ENCODE data around the gene KCNN4. TPM values are rescaled to one million over a fixed set of nuclear protein-coding genes. Genes with fewer than 3 reads are reported as not detected.

Gene KCNN4
- total and polyA plus RNA-seq, 2 of the 13 experiments (the other 11 are each of a cell fraction or from before 2014, with no cell fraction given): 0.13 to 0.25 TPM

DNA sequence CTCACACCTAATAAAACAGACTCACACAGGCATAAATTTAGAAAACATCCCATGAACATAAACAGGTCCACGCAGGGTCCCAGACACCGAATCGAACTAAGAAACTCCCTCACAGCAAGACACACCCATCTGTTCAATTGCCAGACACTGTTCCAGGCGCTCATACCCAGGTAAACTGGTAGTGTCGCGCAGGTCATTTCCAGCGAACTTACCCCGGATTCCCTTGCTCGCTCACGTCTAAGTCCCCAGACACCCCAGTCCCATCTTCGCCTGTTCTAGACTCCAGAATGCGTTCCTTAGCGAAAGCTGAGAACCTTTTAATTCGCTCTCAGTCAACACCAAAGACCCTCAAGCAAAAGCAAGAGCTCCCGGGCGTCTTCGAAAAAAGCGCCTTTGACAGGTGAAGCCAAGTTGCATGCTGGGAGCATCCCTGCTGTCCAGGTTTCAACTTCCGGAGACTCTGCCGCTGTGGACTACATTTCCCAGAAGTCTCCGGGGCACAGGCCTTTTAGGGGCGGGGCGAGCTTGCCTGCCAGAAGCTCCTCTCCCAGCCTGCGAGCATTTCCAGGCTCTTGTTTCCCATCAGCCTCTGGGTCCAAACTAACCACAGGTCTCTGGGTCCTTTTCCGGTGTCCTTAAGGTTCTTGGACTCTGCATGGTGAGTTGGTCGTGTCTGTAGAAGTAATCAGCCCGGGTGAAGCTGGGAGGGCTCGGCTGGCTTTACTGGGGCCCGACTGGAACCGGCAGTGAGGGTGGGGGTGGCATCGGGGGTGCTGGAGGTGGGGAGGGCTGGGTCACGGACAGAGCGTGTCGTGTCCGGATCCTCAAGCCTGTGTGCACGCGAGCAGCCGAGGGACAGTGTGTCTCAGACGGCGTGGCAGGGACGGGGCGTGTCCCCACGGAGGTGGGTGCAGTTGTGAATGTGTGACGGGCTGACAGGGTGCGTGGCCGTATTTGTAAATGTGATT, 46.3 kb upstream of the KCNN4 start, which contains the start of gene ZNF283 (continued):
- TF ChIP-seq ZNF607 (CRISPR knock-in tag; IDR thresholded peaks at IDR 0.05; ENCODE audit: borderline replicate concordance) (0 out of 2 replicates have a peak, but pooled peaks have one; percentile 46), NFKBIZ (CRISPR knock-in tag; IDR thresholded peaks at IDR 0.05) (no peak), ZNF121 (CRISPR knock-in tag; IDR thresholded peaks at IDR 0.05) (no peak), MED8 (CRISPR knock-in tag; IDR thresholded peaks at IDR 0.05; ENCODE audit: insufficient replicate concordance) (no peak), ZNF484 (CRISPR knock-in tag; IDR thresholded peaks at IDR 0.05; ENCODE audit: borderline replicate concordance, low read depth) (no peak), RCOR2 (CRISPR knock-in tag; IDR thresholded peaks at IDR 0.05) (no peak), ZSCAN25 (CRISPR knock-in tag; IDR thresholded peaks at IDR 0.05) (no peak), TBL1XR1 (IDR thresholded peaks at IDR 0.05; ENCODE audit: borderline replicate concordance, low read length, partially characterized antibody) (no peak), MBNL3 (CRISPR knock-in tag; conservative IDR thresholded peaks at IDR 0.05) (no peak), ZNF782 (CRISPR knock-in tag; IDR thresholded peaks at IDR 0.05; ENCODE audit: borderline replicate concordance) (no peak), KLF6 (CRISPR knock-in tag; IDR thresholded peaks at IDR 0.05) (no peak), ESRRA (CRISPR knock-in tag; IDR thresholded peaks at IDR 0.05; ENCODE audit: low read depth) (no peak), RBM22 (optimal IDR thresholded peaks at IDR 0.05; ENCODE audit: low read length) (no peak), RFX5 (IDR thresholded peaks at IDR 0.05; ENCODE audit: low read depth, low read length) (no peak)
- TF ChIP-seq, protein P1, sequence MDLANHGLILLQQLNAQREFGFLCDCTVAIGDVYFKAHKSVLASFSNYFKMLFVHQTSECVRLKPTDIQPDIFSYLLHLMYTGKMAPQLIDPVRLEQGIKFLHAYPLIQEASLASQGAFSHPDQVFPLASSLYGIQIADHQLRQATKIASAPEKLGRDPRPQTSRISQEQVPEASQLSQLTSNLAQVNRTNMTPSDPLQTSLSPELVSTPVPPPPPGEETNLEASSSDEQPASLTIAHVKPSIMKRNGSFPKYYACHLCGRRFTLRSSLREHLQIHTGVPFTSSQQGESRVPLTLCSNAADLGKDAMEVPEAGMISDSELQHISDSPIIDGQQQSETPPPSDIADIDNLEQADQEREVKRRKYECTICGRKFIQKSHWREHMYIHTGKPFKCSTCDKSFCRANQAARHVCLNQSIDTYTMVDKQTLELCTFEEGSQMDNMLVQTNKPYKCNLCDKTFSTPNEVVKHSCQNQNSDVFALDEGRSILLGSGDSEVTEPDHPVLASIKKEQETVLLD (CRISPR knock-in tag; IDR thresholded peaks at IDR 0.05; ENCODE audit: low read depth): no peak
- TF ChIP-seq, protein P2, sequence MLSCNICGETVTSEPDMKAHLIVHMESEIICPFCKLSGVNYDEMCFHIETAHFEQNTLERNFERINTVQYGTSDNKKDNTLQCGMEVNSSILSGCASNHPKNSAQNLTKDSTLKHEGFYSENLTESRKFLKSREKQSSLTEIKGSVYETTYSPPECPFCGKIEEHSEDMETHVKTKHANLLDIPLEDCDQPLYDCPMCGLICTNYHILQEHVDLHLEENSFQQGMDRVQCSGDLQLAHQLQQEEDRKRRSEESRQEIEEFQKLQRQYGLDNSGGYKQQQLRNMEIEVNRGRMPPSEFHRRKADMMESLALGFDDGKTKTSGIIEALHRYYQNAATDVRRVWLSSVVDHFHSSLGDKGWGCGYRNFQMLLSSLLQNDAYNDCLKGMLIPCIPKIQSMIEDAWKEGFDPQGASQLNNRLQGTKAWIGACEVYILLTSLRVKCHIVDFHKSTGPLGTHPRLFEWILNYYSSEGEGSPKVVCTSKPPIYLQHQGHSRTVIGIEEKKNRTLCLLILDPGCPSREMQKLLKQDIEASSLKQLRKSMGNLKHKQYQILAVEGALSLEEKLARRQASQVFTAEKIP (CRISPR knock-in tag; IDR thresholded peaks at IDR 0.05; ENCODE audit: borderline replicate concordance): no peak
- TF ChIP-seq, protein P3, sequence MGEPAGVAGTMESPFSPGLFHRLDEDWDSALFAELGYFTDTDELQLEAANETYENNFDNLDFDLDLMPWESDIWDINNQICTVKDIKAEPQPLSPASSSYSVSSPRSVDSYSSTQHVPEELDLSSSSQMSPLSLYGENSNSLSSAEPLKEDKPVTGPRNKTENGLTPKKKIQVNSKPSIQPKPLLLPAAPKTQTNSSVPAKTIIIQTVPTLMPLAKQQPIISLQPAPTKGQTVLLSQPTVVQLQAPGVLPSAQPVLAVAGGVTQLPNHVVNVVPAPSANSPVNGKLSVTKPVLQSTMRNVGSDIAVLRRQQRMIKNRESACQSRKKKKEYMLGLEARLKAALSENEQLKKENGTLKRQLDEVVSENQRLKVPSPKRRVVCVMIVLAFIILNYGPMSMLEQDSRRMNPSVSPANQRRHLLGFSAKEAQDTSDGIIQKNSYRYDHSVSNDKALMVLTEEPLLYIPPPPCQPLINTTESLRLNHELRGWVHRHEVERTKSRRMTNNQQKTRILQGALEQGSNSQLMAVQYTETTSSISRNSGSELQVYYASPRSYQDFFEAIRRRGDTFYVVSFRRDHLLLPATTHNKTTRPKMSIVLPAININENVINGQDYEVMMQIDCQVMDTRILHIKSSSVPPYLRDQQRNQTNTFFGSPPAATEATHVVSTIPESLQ (CRISPR knock-in tag; conservative IDR thresholded peaks at IDR 0.05): no peak
- TF ChIP-seq, protein P4, sequence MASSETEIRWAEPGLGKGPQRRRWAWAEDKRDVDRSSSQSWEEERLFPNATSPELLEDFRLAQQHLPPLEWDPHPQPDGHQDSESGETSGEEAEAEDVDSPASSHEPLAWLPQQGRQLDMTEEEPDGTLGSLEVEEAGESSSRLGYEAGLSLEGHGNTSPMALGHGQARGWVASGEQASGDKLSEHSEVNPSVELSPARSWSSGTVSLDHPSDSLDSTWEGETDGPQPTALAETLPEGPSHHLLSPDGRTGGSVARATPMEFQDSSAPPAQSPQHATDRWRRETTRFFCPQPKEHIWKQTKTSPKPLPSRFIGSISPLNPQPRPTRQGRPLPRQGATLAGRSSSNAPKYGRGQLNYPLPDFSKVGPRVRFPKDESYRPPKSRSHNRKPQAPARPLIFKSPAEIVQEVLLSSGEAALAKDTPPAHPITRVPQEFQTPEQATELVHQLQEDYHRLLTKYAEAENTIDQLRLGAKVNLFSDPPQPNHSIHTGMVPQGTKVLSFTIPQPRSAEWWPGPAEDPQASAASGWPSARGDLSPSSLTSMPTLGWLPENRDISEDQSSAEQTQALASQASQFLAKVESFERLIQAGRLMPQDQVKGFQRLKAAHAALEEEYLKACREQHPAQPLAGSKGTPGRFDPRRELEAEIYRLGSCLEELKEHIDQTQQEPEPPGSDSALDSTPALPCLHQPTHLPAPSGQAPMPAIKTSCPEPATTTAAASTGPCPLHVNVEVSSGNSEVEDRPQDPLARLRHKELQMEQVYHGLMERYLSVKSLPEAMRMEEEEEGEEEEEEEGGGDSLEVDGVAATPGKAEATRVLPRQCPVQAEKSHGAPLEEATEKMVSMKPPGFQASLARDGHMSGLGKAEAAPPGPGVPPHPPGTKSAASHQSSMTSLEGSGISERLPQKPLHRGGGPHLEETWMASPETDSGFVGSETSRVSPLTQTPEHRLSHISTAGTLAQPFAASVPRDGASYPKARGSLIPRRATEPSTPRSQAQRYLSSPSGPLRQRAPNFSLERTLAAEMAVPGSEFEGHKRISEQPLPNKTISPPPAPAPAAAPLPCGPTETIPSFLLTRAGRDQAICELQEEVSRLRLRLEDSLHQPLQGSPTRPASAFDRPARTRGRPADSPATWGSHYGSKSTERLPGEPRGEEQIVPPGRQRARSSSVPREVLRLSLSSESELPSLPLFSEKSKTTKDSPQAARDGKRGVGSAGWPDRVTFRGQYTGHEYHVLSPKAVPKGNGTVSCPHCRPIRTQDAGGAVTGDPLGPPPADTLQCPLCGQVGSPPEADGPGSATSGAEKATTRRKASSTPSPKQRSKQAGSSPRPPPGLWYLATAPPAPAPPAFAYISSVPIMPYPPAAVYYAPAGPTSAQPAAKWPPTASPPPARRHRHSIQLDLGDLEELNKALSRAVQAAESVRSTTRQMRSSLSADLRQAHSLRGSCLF (CRISPR knock-in tag; IDR thresholded peaks at IDR 0.05; ENCODE audit: borderline replicate concordance): no peak
